ENCODE results near the gene CAMTA1.
A peak's percentile ranks its signal among the peaks of the same experiment; 100 is the strongest.

CAMTA1 gene

DNA sequence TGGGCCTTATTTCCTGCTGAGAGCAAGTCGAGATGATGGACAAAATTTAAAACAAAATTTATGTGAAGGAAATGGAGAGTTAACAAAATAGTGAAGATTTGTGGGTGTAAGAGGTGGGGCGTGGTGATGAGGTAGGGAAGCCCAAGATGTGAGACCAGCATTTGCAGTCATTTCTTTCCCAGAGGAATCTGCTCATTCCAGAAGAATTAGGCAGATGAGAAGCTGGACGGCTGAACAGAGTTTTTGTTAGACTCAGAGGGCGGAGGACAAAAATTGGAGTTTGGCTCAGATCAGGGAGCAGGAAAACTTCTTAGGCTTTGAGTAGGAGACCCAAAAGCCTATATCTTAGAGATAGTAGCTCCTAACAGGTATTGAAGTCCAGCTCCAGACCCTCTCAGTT is 65.3 kb downstream of the CAMTA1 start:
- DNase-seq (ENCODE audit: low read depth in 2 of 2), result no peak

DNA sequence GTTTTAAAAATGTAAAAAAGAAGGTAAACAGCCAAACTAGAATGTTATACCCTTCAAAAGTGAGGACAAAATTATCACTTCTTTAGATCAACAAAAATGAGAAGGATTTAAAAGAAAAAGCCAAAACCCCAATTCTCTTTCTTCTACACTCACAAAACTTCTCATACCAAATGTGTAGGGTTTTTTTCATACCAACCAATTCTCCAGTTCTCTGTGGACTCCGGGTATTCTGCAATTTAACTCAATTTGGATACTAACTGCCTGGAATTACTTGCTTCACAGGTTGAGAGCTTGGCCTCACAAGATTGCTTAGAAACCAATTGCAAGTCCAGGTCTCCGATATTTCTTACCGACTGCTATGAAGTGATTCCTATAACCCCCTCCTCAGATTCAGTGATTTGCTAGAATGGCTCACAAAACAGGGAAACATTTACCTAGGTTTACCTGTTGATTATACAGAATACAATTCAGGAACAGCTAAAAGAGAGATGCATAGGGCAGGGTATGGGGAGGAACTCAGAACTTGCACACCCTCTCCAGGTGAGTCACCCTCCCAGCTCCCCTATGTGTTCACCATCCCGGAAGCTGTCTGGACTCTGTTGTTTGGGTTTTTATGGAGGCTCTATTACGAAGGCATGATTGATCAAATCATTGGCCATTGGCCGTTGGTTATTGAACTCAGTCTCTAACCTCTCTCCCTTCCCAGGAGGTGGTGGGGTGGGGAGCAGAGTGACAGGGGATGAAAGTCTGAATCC is 67.1 kb downstream of the CAMTA1 start:
- no peak for DNase-seq (ENCODE audit: low read depth in 2 of 2)

DNA sequence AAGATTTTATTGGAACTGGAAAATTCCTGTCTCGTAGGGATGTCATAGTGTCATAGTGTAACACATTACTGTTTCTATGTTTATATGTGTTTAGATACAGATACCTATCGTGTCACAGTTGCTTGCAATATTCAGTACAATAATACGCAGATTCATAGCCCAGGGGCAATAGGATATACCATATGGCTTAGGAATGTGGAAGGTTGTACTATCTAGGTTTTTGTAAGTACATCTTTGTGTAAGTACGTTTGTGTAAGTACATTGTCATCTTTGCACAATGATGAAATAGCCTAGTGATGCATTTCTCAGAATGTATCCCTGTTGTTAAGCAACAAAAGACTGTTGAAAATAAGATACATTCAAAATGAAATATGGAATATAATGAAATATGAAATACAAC is 68.9 kb downstream of the CAMTA1 start:
- DNase-seq (ENCODE audit: low read depth in 2 of 2), result no peak

DNA sequence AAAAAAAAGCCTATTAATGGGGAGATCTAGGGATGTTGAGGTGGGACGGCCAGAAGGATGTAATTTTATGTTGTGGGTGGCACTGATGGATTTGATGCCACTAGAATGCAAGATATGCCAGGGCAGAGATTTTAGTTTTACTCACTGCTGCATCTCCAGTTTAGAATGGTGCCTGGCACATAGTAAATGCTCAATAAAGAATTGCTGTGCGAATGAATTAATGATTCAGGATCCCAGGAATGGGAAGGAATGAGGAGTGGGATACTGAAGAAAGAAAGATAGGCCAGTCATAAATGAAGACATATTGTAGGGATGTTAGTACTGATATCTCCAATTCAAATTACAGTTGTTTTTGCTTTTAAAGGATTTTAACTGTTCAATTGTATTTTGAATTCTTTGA is 72.6 kb downstream of the CAMTA1 start:
- no peak for DNase-seq (ENCODE audit: low read depth in 2 of 2)

DNA sequence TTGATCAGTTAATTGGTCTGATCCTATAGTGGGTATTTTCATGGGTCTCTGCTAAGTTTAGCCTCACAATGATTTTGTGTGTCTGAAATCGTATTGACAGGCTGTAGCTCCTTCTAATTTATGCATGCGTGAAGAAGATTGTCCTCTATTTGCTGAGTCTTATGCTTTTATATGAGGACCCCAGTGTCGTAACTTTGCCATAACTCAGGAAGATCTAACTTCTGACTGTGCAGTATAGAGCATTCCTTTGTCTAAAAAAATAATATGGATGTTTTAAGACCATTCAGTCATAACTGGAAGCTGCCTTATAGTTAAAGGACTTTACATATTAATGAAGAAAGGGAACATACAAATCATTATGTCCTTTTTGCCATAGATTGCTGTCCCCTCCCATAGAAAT is 73.3 kb downstream of the CAMTA1 start:
- peak in 1 of 2 experiments; percentile 13 for DNase-seq (ENCODE audit: low read depth in 2 of 2)

DNA sequence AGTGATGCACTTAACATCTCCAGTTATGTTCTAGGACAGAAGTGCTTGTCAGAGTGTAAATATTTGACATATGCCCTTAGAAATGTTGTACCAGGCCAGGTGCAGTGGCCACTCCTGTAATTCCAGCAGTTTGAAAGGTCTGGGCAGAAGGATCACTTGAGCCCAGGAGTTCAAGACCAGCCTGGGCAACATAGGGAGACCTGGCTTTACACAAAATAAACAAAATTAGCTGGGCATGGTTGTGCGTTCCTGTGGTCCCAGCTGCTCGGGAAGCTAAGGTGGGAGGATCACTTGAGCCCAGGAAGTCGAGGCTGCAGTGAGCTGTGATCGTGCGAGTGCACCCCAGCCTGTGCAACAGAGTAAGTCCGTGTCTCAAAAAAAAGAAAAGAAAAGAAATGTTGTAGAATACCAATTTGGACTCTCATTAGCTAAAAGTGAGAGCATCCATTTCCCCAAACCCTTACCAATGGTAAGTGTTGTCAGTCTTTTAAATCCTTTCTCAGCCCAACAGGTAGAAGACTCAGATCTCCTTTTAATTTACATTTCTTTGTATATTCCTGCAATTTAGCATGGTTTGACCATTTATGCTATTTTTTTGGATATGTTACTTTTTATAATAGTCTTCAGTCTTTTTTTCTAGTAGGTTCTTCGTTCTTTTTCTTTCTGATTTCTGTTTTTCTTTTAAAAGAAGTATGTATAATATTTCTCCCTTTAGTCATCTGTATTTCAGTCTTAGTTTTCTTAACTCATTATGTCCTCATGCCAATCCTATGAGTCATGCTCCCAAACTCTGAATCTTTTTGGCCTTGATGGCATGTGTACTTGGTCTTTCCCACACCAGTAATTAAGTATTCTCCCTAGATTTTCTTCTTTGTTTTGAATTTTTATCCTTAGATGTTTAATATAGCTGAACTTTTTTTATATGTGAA is 74.4 kb downstream of the CAMTA1 start:
- peak; percentile 95 for DNase-seq (ENCODE audit: low read depth in 2 of 2)

DNA sequence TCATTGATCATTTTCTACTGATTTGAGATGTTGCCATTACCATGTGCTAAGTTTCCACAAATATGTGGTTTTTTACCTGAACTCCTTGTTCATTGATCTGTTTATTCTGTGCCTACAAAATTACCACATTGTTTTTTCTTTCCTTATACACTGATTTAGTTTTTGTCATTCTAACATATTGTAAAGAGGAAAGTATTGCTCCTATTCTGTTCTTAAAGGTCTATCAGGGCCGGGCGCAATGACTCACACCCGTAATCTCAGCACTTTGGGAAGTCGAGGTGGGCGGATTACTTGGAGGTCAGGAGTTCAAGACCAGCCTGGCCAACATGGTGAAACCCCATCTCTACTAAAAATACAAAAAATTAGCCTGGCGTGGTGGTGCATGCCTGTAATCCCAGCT is 75.1 kb downstream of the CAMTA1 start:
- DNase-seq (ENCODE audit: low read depth in 2 of 2), result no peak

DNA sequence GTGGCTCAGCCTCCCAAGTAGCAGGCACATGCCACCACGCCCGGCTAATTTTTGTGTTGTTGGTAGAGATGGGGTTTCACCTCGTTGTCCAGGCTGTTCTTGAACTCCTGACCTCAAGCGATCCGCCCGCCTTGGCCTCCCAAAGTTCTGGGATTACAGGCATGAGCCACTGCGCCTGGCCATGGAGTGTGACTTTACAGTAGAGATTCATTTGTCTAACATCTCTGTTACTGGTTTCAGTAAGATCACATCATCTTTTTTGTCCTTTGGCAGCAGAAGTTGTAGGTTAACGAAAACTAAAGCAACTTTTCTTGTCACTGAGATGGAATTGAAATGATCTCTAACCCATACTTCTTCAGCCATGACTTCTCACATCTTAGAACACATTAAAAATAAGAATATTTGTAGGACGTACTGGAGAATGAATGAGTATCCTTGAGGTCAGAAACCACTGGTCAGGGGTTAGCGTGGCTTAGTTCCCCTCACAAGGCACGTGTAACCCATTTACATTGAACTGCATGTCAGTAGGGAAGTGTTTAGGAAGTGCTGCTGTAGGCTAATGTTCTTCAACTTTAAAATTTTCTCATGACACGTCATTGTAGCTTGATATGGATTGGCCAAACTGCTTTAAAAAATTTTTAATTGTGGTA is 75.9 kb downstream of the CAMTA1 start:
- DNase-seq (ENCODE audit: low read depth in 2 of 2), result no peak

DNA sequence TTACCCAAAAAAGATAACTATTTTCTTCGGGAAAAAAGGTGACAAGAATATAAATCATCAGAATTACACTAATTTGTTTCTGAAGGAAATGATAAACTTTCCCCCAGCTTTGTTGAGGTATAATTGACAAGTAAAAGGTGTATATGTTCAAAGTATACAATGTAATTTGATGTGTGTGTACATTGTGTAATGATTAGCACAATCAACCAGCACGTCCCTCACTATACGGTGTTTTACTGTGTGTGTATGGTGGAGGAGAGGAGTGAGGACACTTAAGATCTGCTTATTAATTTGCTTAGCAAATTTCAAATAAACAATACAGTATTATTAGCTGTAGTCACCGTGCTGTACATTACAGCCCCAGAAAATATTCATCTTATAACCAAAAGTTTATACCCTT is 77.7 kb downstream of the CAMTA1 start:
- no peak for DNase-seq (ENCODE audit: low read depth in 2 of 2)

DNA sequence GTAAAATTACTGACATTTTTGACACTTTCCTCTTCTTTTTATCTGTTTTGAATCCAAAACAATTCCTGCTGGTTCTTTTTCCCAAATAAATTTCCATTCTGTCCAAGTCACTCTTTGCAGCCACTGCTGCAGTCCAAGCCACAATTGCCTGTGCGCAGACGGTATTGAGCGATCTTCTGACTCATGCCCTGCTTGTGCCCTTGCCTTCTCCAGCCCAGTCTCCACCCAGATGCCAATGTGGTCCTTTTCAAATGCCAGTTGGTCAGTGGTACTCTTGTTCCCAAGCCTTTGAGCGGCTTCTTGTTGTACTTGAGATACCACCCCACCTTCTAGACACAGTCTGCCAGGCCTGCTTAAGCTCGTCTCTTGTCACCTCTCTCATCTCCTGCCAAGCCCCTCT is 78.9 kb downstream of the CAMTA1 start:
- no peak for DNase-seq (ENCODE audit: low read depth in 2 of 2)

DNA sequence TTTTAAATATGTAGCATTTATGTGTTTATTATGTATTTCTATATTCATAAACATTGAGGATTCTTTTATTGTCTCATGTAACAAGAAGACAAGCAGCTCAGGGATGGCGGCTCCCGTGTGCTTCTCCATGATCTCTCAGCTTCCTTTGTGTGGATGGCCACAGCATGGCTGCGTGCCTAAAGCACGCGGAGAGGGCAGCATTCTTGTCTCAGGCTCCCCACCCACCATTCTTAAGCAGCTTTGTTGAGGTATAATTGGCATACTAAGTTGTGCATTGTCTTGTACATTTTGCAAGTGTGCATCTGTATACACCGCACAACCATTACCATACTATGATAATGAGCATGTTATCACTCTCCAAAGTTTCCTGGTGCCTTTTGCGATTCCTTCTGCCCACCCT is 81.6 kb downstream of the CAMTA1 start:
- DNase-seq (ENCODE audit: low read depth in 2 of 2), result no peak

DNA sequence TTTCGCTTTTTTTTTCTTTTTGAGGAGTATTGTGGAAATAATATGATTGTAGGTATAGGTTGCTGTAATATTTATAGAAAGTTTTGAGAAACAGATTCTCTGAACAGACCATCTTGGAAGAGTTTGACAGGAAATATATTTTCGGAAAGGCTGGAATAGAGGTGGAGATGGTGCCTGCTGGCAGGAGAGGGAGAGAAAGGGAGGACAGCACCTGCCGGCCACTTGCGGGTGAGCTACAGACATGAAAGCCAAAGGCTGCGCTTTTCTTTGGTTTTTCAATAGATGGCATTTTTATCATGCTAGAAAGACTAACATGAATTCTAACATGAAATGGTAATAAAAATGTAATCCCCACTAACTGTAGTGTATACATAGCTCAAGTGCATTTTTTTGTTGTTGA is 82.1 kb downstream of the CAMTA1 start:
- no peak for DNase-seq (ENCODE audit: low read depth in 2 of 2)

DNA sequence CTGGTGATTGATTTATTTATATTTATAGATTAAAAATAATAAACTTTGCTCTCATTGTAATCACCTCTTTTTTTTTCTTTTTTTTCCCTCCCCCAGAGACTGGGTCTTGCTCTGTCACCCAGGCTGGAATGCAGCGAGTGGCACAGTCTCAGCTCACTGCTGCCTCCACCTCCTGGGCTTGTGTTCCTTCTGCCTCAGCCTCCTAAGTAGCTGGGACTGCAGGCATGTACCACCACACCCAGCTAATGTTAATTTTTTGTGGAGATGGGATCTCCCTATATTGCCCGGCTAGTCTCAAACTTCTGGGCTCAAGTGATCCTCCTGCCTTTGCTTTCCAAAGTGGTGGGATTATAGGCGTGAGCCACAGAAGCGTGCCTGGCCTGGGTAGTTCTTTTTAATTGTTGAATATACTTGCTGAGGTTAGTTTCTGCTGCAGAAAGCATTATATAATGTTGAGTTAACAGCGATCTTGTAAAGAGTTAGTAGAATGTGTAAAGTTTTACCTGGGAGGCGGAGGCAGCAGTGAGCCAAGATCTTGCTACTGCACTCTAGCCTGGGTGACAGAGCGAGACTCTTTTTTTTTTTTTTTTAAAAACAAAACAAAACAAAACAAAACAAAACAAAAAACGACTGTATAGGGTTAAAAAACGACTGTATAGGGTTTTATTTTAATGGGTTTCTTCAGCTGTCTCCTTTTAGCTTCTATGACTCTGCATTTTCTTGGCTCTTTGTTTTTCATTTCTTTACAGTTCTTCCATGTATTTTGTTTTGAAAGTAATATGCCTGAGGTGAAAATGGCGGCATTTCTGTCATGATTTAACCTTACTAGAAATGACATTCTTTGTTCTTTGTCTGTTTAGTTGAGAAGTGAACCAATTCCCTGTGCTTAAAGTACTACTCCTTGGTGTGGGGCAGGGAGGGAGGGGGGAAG is 82.7 kb downstream of the CAMTA1 start:
- DNase-seq (ENCODE audit: low read depth in 2 of 2), result no peak

DNA sequence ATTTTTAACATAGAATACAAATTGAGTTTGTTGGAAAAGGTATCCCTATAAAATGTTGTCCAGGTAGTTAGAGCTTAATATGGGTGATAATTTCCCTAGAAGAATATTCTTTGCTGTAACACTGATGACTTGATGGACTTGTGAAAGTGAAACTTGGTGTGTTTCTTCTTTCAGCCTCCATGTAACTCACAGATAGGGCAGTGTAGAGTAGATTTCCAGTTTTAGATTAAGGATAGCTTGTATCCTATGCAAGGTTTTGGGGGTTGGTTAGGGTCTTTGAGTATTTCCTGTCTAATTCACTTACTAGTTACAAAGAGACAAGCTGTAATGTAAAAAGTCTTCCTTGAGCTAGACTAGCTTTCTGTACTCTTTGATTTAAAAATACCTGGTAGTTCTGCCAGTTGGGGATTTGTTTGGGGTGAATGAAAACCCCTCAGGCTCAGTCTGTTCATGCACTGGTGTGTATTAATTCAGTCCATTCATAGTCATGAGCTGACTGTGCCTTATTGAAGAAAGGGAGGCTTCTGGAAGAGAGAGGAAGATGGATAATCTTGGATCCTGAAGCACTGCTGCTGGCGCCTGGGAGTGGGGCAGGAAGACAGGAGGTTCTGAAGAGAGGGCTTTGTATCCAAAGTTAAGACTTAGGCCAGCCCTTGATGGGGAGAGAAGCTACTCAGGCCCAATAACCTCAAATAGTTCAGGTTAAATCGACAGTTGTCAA is 83.6 kb downstream of the CAMTA1 start:
- DNase-seq (ENCODE audit: low read depth in 2 of 2), result no peak

DNA sequence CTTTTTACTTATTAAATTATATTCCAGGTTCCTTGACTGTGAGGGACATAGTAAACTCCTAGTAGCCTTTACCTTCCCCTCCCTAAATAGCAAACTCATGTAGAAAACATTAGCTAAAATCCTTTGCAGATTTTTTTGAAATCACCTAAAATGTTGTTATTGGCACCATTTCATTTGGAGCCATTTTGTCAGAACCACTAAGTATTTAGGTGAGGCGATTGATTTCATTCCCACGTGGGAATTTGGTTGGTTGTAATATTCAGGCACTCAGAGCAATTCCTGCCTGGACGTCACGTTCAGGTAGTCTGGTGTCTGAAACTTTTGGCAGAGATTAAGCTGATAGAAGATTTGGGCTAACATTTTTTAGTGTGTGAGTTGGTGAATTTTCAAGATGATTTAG is 84.3 kb downstream of the CAMTA1 start:
- no peak for DNase-seq (ENCODE audit: low read depth in 2 of 2)

DNA sequence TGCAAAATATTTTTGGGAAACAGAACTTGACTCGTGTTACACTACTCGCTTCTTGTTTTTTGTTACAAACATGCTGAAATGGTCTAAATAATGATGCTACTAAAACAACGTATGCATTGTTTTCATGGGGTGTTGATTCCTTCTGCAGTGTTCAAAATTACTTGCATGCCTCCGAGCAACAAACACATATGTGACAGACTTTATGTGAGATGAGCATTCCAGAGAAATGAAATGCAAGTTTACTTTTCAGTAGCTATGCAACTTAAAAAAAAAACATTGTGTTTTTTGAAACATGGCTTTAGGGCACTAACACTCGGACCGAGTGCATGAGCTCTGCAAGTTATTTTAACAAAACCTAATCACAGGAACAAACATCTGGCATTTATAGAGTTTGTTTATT is 84.8 kb downstream of the CAMTA1 start:
- no peak for DNase-seq (ENCODE audit: low read depth in 2 of 2)

DNA sequence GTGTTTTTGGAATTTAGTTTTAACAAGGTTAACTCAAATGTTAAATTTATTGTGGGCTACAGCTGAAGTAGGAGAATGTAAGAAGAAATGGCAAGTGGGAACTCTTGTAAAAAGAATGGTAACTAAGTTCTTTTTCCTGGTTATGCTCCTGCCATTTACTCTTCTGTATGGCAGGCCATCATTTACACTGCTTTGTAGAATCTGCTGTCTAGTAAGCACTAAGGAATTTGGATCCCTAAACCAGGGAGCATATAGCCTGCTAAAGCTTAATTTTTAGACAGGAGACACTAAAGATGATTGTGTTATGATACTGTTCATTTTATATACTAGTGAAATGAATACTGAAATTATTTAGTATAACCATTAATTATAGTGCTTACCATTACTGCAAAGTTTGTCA is 85.3 kb downstream of the CAMTA1 start:
- DNase-seq (ENCODE audit: low read depth in 2 of 2), result peak in 1 of 2 experiments; percentile 18

DNA sequence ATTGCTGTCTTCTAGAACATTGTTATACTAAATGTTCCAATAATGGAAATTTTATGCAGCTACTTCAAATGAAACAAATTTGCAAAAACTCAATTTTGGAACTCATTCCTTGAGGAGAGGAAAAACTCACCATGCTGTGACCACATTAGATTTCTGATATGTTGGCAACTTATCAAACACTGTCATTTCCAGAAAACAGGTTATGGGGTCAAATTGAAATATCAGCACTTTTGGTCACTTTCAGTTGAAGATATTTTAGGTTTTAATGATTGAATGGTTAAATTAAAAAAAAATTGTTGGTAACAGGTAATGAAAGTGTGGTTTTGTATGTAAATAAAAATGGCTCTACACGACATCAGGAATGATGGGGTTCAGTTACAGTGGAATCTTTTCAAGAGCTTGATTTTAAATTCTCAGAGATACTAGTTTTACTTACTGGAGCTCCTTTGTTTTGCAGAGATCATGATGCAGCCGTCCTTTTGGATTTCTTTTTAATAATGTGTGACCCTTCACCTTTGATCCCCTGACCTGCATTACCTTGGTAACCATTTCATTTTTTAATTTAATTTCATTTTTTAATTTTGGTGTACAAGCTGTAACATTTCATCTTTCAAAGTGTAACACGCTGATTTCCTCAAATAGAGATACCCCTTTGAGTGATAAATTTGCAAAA is 86.2 kb downstream of the CAMTA1 start:
- DNase-seq (ENCODE audit: low read depth in 2 of 2), result no peak

DNA sequence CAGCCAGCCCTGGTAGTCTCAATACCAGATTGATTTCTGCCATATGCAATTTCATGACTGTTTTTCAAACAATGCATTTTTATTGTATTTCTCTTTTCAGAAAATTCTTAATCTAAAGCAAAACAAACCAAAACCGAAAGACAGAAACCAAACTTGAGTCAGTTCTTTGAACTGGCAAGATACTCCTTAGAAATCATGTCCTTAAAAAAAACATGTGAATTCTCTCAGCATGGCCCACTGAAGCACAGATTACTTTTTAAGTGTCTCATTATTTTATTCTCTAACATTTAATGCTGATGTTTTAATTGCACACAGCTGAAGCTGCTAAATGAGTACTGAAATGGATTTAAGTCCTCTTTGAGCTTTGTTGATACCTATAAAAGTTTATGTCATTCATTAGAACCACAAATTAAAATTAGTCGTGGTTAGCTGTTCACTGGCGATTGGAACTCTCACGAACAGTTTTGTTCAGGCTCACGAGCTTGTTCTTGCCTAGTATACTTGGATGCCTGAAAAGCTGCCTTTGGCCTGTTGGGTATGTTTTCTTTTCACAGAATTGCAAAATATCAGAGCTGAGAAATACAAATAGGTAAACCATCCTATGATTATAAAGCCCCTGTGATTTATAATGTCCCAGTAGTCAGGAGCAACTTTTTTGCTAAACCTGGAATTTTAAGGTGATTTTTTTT is 87.5 kb downstream of the CAMTA1 start:
- DNase-seq (ENCODE audit: low read depth in 2 of 2), result no peak
